Left ventricle myocardium superior (tissue), 1 donor: ENCODE measurements around the gene GTF3C6. TPM values are rescaled to one million over a fixed set of nuclear protein-coding genes. Genes with fewer than 3 reads are reported as not detected.
"Not testable (repeated sequence)": the region's sequence is repeated elsewhere in the genome, so short reads cannot be mapped to it uniquely, and the experiment has no call there.

Source experiments
- ATAC-seq: fragments of 200-7000 bp; cut with Tn5 transposase; one replicate; pipeline ENCODE4 v1.9.1; 2020; ENCODE audit warnings: mild to moderate bottlenecking, moderate library complexity
- DNase-seq: peaks from one replicate; pipeline ENCODE4 v3.0.0-alpha.2; 2020
- intact Hi-C: fragments of 100-400 bp; cut with micrococcal nuclease; formaldehyde crosslinking; loops from one replicate; pipeline ENCODE4 v1.11.0; 2022
- long read RNA-seq: library from polyadenylated mRNA; unstranded; transcript quantifications from one replicate; pipeline ENCODE4 v2.0.0, GENCODE V29; 2021
- total RNA-seq: library from RNA; stranded (reverse); fragmentation: NEBNext Ultra II Directional; extraction: Animal tissue kit (Norgen Biotek cat#: 25700); gene quantifications from one replicate; pipeline ENCODE4 v1.2.1, GENCODE V29; 2021
- donor health status: DM: no; HTN: yes; CAD: no; lungs with severe emphysema.

The GTF3C6 gene, protein sequence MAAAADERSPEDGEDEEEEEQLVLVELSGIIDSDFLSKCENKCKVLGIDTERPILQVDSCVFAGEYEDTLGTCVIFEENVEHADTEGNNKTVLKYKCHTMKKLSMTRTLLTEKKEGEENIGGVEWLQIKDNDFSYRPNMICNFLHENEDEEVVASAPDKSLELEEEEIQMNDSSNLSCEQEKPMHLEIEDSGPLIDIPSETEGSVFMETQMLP
- 116 TPM for total RNA-seq
- long read RNA-seq, transcript GTF3C6-201 (6 exons, 952 nt) = major isoform, 115 of 118 reads
- long read RNA-seq, partial matches to known transcripts = 1 of 118 reads
- long read RNA-seq, other reads (novel, unspliced or antisense) = 2 of 118 reads

DNA sequence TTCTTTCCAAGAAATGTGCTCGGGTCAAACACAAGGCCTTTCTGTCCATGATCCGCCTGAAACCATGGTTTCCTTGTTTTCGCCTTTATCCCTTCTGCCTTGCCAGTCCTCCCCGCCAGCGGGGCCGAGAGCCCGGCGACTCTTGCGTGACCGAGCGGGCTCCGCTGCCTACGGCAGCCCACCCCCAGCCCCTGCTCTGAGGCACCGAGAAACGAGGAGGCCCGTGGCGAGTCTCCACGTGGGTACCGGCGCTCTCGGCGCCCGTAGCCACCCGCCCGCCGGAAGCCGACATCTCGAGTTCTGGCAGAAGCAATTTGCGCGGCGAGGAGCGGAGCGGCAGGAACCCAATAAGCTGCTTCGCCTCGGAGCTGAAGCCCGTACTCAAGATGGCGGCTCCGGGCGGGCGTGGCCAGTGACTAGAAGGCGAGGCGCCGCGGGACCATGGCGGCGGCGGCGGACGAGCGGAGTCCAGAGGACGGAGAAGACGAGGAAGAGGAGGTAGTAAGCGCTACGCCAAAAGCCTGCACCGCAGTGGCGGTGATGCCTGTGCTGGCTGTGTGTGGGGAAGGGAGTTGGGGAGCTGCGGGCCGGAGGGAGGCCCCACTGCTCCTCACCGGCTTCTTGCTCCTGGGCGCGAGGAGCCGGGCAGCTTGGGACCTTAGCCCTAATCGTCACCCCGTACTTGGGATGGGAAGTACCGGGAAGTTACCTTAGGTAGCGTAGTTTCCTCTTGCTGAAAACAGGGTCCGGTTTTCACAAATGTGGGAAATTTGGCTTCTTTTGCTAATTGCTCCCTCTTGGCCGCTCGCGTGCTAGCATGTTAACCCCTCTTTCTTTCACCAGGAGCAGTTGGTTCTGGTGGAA, at the start of gene GTF3C6:
Gene GTF3C6 (plus strand): TSS at position 378 of the 864 bp plus-strand sequence. CDS start 64 bp downstream, at position 442.
- intact Hi-C loops = loop anchor here (10.0 kb wide), 1 partner anchor 434 kb away; no protein-coding TSS in a partner anchor
- DNase-seq = peak; percentile 97
- ATAC-seq = peak; percentile 99

DNA sequence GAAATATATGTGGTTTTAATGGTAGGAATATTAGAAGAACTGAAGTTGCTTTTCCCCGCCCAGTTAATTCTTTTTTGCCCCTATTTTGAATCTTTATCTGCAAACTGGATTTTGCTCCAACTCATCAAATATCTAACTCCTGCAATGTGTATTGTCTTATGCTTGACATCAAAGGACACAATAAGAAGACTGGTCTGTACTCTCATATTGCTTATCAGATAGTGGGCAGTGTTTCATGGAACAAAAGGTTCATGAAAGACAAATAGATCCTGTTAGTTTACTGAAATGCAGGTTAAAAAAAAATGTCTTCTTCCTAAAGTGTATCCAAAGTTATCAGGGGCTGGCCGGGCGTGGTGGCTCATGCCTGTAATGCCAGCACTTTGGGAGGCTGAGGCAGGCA, 27.7 kb upstream of the GTF3C6 start:
- DNase-seq (no peak), ATAC-seq (no peak)
- intact Hi-C loops = no loop called here

DNA sequence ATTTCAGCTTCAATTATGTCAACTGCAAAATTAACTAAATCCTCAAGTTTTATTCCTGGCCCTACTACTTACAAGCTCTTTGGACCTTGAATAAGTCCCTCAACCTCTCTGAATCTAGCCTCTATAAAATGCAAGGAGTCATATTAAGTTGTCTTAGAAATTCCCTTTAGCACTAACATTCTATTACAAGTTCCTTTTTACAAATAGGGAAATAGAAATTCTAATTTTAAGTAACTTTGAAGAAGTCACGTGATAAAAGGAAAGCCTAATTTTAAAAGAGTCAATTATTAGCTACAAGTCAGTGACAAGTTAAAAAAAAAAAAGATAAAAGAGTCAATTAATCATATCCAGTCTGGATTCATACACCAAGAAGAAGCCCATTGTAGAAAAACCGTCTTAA, 24.6 kb upstream of the GTF3C6 start:
- ATAC-seq = no peak
- DNase-seq = no peak
- intact Hi-C loops = no loop called here

DNA sequence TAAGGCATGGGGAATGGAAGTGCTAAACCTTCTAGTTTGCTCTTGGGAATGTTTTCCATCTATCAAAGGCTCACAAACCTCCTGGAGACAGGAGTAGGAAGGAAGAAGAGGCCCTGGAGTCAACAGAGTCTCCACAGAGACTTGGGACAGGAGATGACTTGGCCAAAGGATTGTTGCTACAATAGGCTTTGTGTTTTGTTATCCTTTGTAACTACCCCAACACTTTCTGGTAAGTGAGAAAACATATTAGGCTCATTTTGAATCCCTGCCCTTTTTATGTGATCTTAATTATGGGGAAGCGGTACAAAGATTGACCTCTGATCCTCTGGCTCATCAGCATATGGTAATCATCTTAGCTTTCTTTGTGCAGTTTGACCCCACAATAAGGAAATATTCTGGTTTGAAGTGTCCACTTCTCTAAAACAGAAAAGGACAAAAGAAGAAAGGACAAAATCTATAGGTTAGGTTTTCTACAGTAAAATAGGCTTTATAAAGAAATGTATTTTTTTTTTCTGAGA, 24.1 kb upstream of the GTF3C6 start:
- intact Hi-C loops = no loop called here
- DNase-seq (no peak), ATAC-seq (no peak)

DNA sequence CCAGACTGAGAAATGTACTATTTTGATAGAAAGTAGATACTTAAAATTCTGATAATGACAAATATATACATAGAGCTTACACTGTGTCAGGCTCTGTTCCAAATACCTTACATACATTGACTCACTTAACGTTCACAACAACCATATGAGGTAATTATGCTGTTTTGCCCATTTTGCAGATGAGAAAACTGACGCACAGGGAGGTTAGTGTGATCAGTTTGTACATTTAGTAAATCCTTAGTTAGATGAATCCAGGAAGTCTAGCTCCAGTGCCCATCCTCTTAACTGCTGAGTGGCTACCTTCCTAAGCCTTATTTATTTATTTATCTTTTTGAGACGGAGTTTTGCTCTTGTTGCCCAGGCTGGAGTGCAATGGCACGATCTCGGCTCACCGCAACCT, 23.3 kb upstream of the GTF3C6 start:
- intact Hi-C loops = no loop called here
- no peak for ATAC-seq
- no peak for DNase-seq

DNA sequence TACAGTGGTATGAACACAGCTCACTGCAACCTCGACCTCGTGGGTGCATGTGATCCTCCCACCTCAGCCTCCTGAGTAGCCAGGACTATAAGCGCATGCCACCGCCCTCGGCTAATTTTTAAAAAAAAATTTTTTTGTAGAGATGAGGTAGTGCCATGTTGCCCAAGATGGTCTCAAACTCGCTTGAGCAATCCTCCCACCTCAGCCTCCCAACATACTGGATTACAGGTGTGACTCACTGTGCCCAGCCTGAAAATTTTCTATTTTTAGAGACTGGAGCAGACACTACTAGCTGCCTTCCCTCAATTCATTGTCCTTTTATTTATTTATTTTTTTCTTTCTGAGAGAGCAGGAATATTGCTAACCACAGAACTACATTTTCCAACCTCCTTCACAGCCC, 20.3 kb upstream of the GTF3C6 start:
- DNase-seq (no peak), ATAC-seq (no peak)
- intact Hi-C loops = no loop called here

DNA sequence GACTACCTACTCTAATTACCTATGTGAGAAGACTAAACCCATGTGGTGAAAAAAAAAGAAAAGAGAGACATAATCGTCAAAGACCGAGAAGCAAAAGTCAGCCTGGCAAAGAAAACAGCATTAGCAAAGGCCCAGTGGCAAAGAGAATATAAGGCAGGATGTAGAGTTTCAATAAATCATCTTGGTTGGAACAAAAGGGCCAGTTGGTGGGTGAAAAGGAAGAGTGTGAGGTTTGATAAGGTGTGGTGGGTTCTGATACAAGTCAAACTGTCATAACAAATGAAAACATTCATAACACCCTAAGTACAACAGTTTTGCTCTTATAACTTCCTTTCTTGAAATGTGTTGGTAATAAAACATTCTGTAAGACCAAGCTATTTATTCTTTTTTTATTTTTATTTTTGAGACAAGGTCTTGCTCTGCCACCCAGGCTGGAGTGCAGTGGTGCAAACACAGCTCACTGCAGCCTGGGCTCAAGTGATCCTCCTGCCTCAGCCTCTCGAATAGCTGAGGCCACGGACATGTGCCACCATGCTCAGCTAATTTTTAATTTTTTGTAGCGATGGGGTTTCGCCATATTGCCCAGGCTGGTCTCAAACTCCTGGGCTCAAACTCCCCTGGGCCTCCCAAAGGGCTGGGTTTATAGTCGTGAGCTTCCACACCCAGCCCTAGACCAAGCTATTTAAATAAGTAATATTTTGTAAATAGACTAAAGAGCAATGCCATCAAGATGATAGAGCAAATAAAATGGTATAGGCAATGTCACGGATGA, 18.9 kb upstream of the GTF3C6 start:
- ATAC-seq (no peak), DNase-seq (no peak)
- intact Hi-C loops = loop anchor here (5.0 kb wide), 1 partner anchor 257 kb away; no protein-coding TSS in a partner anchor

DNA sequence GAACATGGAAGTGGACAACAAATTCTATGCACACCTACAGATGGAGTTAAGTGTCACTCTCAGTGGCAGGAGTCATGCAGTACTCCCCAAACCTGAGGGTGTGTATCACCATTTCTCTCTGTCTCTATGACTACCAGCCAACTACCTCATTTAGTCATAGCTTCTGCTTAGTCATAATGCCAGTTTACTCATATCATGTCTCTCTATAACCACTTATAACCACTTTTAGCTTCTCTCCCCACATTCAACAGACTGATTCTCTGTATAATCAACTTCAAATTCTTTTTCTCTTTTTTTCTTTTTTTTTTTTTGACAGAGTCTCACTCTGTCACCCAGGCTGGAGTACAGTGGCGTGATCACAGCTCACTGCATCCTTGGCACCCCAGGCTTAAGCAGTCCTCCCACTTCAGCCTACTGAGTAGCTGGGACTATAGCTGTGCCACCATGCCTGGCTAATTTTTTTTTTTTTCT, 13.8 kb upstream of the GTF3C6 start:
- no peak for DNase-seq
- no peak for ATAC-seq
- intact Hi-C loops = loop anchor here (5.0 kb wide), 1 partner anchor 262 kb away; no protein-coding TSS in a partner anchor

DNA sequence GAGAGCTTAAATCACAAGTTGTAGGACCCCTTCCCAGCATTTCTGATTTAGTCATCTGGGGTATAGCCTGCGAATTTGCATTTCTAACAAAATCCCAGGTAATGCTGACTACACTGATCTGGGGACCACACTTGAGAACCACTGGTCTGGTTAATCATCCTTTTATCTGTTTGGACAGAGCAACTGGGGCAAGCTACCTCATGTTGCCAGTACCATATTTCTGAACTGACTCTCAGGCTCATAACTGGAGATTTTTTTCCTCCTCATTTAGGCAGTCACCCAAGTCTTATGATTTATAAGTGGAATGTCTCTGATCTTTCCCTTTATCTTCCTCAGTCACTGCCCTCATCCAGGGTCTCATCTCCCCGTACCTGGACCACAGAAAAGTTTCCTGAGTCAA, 12.0 kb upstream of the GTF3C6 start:
- ATAC-seq = no peak
- intact Hi-C loops = no loop called here
- no peak for DNase-seq

DNA sequence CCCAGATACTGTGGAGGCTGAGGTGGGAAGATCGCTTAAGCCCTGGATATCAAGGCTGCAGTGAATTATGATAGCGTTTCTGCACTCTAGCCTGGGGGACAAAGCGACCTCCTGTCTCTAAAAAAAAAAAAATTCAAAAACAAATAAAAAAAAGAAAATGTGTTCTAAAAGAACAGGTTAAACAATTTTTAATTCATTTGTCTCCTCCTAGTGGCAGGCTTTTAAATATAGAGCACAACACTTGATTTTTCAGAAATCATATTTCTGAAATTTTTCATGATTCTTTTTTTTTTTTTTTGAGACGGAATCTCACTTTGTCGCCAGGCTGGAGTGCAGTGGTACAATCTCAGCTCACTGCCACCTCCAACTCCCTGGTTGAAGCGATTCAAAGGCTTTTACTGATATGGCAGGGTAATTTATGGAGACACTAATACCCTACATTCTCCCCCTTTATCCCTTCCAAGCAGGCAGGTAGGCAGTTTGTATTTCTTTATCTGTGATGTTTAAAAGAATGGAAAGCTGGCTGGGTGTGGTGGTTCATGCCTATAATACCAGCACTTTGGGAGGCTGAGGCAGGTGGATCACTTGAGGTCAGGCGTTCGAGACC, 8.7 kb upstream of the GTF3C6 start:
- intact Hi-C loops = loop anchor here (10.0 kb wide), 1 partner anchor 425 kb away; no protein-coding TSS in a partner anchor
- no peak for DNase-seq
- ATAC-seq = no peak

DNA sequence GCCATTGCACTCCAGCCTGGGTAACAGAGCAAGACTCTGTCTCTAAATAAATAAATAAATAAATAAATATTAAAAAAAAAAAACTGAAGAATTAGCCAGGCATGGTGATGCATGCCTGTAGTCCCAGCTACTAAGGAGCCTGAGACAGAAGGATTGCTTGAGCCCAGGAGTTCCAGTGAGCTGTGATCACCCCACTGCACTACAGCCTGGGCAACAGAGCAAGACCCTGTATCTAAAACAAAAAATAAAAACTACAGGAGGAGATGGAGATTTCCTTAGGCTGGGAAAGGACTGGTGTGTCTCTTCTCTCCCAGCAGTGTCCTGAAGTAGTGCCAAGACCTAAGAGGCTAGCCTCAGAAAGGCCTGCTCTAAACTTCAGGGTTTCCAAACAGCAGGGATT, 8.1 kb upstream of the GTF3C6 start:
- no peak for ATAC-seq
- intact Hi-C loops = loop anchor here (10.0 kb wide), 1 partner anchor 426 kb away; no protein-coding TSS in a partner anchor
- DNase-seq = no peak

DNA sequence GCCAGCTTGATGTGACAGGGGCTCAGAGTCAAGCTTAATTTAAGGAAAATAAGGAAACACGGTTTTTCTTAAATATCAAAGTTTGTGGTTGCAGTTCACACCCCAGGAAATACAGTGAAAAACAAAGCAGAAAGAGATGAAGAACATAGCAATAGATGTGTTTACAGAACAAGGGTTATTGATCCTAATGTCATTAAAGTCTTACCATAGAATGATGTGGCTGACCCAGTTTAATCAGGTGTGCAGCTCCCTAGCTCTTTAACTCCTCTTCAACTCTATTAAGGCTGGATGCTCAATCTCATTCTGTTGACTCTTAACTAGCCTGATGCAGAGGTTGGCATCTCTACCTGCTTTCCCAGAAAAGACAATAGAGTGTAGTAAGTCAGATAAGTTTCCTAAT, 7.5 kb upstream of the GTF3C6 start:
- no peak for DNase-seq
- no peak for ATAC-seq
- intact Hi-C loops = loop anchor here (10.0 kb wide), 1 partner anchor 426 kb away; no protein-coding TSS in a partner anchor

DNA sequence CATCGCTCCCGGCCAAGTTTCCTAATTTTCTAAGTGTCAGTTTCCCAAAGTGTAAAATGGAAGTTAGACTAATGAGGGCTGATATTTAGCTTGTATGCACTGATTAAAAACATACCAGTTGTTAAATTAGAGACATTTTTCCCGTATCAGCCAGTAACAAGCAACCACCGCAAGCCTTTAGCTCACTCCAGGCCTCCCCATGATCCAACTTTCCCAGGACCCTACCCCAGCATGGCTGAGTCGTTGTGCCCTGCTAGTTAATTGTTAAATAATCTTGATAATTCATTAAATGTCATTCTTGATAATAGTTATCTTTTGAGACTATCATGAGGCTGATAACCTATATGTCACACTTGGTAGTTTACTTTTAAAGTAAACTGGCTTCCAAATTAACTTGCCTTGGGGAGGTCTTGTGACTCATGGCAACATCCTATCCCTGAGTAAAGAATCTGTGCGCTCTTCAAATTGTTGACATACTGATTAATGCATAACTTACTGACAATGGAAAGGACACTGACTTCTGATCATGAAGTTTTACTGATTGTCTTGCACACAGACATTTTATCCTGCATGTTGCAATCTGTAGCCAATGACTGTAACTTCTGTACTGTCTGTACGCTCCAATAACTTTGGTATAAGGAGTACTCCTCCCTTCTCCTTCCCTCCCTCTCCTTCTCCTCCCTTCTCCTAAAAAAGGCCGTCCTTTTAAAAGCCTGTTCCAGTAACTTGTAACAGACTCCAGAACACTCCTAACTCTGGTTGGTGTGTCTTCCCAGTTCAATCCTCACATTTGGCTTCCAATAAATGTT, 6.3 kb upstream of the GTF3C6 start:
- intact Hi-C loops = loop anchor here (10.0 kb wide), 1 partner anchor 427 kb away; no protein-coding TSS in a partner anchor
- ATAC-seq = no peak
- DNase-seq = no peak

DNA sequence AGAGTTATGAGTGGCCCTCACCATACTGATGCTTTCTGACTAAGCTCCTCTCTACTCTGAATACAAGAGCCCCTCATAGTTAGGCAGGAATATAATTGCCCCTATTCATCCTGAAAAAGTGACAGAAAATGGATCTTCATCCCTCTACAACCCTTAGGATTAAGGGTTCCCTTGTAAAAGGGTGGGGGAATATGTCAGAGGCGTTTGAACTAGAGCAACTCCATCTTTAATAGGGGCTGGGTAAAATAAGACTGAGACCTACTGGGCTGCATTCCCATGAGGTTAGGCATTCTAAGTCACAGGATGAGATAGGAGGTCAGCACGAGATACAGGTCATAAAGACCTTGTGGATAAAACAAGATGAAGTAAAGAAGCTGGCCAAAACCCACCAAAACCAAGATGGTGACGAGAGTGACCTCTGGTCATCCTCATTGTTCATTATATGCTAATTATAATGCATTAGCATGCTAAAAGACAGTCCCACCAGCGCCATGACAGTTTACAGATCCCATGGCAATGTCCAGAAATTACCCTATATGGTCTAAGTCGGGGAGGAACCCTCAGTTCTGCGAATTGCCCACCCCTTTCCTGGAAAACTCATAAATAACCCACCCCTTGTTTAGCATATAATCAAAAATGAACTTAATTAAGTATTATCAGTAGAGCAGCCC, 4.7 kb upstream of the GTF3C6 start:
- intact Hi-C loops = loop anchor here (10.0 kb wide), 1 partner anchor 429 kb away; no protein-coding TSS in a partner anchor
- DNase-seq (no peak), ATAC-seq (no peak)

DNA sequence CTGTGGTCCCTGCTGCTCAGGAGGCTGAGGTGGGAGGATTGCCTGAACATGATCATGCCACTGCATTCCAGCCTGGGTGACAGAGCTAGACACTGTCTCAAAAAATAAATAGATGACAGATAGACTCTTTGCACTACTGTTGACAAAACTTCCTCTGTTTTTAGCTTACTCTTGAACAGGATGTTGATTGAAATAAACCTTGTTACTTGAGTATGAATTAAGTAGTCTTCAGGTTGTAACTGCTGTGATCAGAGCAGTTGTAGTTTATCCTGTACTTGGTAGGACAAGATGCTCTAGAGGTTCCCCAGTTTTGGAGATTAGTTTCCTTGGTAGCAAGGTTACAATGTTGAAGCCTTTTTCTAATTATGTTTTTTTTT, 1.5 kb downstream of the GTF3C6 start:
- DNase-seq (no peak), ATAC-seq (no peak)
- intact Hi-C loops = no loop called here

DNA sequence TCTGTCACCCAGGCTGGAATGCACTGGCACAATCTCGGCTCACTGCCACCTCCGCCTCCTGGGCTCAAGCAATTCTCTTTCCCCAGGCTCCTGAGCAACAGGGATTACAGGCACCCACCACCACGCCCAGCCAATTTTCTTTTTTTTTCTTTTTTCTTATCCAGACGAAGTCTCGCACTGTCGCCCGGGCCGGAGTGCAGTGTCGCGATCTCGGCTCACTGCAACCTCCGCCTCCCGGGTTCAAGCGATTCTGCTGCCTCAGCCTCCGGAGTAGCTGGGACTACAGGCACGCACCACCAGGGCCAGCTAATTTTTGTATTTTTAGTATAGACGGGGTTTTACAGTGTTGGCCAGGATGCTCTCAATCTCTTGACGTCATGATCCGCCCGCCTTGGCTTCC, 4.1 kb downstream of the GTF3C6 start:
- intact Hi-C loops, ATAC-seq, DNase-seq: not testable (repeated sequence)

DNA sequence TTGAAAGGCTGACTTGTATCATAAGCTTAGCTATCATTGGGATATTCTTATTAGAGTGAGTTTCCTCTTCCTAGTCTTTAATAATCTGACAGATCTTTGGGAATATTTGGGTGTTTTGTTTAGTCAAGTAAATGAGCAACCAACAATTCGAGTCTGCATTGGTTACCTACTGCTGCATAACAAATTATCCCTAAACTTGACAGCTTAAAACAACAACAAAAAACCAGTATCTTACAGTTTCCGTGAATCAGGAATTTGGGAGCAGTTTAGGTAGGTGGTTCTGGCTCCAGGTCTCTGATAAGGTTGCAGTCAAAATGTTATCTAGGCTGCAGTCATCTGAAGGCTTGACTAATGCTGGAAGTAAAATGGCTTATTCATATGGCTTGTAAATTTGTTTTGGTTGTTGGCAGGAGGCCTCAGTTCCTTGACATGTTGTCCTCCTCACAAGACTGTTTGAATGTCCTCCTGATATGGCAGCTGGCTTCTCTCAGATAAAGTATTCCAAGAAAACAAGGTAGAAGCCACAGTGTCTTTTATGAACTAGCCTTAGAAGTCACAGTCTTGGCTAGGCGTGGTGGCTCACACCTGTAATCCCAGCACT, 7.2 kb downstream of the GTF3C6 start:
- ATAC-seq = no peak
- intact Hi-C loops = no loop called here
- DNase-seq = no peak
